ENCODE results near the gene NXPE3. TPM values are rescaled to one million over a fixed set of nuclear protein-coding genes. Genes with fewer than 3 reads are reported as not detected.

The NXPE3 gene
- total RNA-seq (2022; extraction: Qiagen RNA extraction), result 17.3 to 23.2 TPM (median 21.2 TPM) in 5 replicates

GRCh38 chr3:101779047-101779821, at the start of gene NXPE3:
Gene NXPE3 (plus strand): TSS chr3:101779211. CDS start chr3:101785597, 6,386 bp downstream.

GRCh38 chr3:101848754-101849713, 70.0 kb downstream of the NXPE3 start, which contains the start of gene NFKBIZ:
Gene NFKBIZ (plus strand): TSS chr3:101849514. CDS start chr3:101849629, 115 bp downstream.

Other genes starting within 250 kb of the NXPE3 start
- gene TRMT10C, start 217.3 kb upstream of the NXPE3 start, total RNA-seq (2022; extraction: Qiagen RNA extraction), result 28.5 to 35.2 TPM (median 30.3 TPM) in 5 replicates
- 102 to 131 TPM (median 111 TPM) in 5 replicates for gene PCNP, start 205.0 kb upstream of the NXPE3 start, total RNA-seq (2022; extraction: Qiagen RNA extraction)
- 7.6 to 12.1 TPM (median 10.9 TPM) in 5 replicates for gene ZBTB11, start 102.1 kb upstream of the NXPE3 start, total RNA-seq (2022; extraction: Qiagen RNA extraction)
- 1,454 to 2,292 TPM (median 1,513 TPM) in 5 replicates for gene RPL24, start 92.5 kb upstream of the NXPE3 start, total RNA-seq (2022; extraction: Qiagen RNA extraction)
- gene CEP97, start 54.6 kb upstream of the NXPE3 start, total RNA-seq (2022; extraction: Qiagen RNA extraction), result 3.3 to 6.4 TPM (median 5.2 TPM) in 5 replicates
- gene NFKBIZ, start 70.3 kb downstream of the NXPE3 start, total RNA-seq (2022; extraction: Qiagen RNA extraction), result 6.8 to 10.4 TPM (median 8.0 TPM) in 5 replicates

Data from A549 treated with dexamethasone at 1 μM for 4 hours (cell line).